ENCODE results near the gene RAB13. TPM values are rescaled to one million over a fixed set of nuclear protein-coding genes. Genes with fewer than 3 reads are reported as not detected.

The RAB13 gene
- total and polyA plus RNA-seq, 2 of the 8 experiments (the other 6 are each of a cell fraction or from before 2014, with no cell fraction given): 70.5 to 157 TPM

DNA sequence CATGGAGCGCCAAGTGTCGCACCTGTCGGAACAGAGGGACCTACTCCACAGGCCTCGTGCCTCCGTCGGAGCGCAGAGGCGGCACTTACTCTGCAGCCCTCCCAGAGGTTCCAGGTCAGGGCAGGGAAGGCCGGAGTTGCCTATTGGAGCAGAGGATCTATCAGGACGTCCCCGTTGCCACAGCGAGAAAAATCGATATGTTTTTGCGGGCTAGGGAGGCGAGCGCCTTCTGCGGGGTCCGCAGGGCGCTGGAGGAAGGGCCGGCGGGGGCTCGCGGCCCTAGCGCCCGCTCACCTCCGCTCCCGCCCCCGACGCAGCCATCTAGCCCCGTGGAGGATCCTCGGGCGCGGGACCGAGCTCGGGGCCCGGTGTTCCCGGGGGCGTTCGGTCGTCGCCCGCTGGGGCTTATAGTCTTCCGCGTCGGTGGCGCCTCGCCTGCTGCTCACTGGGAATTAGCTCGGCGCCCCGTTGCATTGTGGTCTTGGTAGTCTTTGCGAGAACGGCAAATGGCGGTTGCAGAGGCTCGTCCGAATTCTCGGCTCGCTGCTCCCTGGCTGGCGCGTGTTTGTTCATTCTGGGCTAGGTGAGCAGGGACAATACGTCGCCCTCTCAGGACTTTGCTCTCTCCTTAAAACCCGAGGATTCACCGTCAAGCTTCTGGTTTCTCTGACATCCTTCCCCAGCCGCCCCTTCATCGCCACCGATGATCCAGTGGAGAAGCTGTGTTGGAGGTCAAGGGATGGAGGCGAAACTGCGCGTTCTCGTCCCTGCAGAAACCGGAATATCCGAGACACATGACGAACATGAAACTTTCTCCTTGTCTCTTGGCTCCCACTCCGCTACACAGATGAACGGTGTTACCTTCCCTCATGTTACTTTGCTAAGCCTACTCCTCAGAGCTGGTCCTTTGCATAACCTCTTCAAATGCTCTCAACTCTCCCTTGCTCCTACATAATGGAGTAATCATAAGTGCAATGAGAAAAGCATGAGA, 8.6 kb downstream of the RAB13 start, which contains the start of gene JTB (continued):
- TF ChIP-seq ZNF274 (IDR thresholded peaks at IDR 0.05; ENCODE audit: borderline replicate concordance, extremely low read depth, low read length): no peak
- TF ChIP-seq KDM4A (IDR thresholded peaks at IDR 0.05; ENCODE audit: low read depth, low read length, severe bottlenecking): peak; percentile 78
- TF ChIP-seq CHD2 (IDR thresholded peaks at IDR 0.05; ENCODE audit: low read length): no peak
- TF ChIP-seq JUND (IDR thresholded peaks at IDR 0.05; ENCODE audit: low read length): no peak
- TF ChIP-seq CBX5 (IDR thresholded peaks at IDR 0.05; ENCODE audit: low read depth, low read length): no peak
- TF ChIP-seq SP2 (IDR thresholded peaks at IDR 0.05; ENCODE audit: low read length): no peak
- no peak for TF ChIP-seq RXRA (IDR thresholded peaks at IDR 0.05; ENCODE audit: insufficient read depth, low read depth, low read length)
- TF ChIP-seq SIX5 (IDR thresholded peaks at IDR 0.05; ENCODE audit: low read depth, low read length): peak; percentile 70
- TF ChIP-seq MAFK (IDR thresholded peaks at IDR 0.05; ENCODE audit: low read depth, low read length): no peak
- TF ChIP-seq GABPA (IDR thresholded peaks at IDR 0.05; ENCODE audit: borderline replicate concordance, insufficient read depth, low read length): no peak
- TF ChIP-seq BCL11A (IDR thresholded peaks at IDR 0.05; ENCODE audit: low read depth in 2 of 2, low read length in 2 of 2): no peak
- TF ChIP-seq TEAD4 (IDR thresholded peaks at IDR 0.05; ENCODE audit: low read depth, low read length): no peak
- peak; percentile 95 for TF ChIP-seq ASH2L (IDR thresholded peaks at IDR 0.05; ENCODE audit: low read length)
- peak; percentile 84 for TF ChIP-seq RBBP5 (IDR thresholded peaks at IDR 0.05; ENCODE audit: borderline replicate concordance, low read depth, low read length)
- peak; percentile 97 for TF ChIP-seq YY1 (IDR thresholded peaks at IDR 0.05; ENCODE audit: low read depth, low read length)

All from H1 (cell line).